ENCODE measurements around the gene GNA14. TPM values are rescaled to one million over a fixed set of nuclear protein-coding genes. Genes with fewer than 3 reads are reported as not detected.

The GNA14 gene
- total and polyA plus RNA-seq, 2 donors (not counting 3 experiments of a cell fraction or from before 2014, with no cell fraction given), result 2.1 to 3.3 TPM

- intact Hi-C loops (cut with micrococcal nuclease) (loop anchor here (10.0 kb wide), 1 partner anchor 410 kb away; no protein-coding TSS in a partner anchor), dilution Hi-C loops (cut with MboI; ENCODE audit: extremely low pct_ligation_motif_present, low sequenced_read_pairs) (no loop called here)
Observed at GRCh38 chr9:77435277-77435676, 212.8 kb downstream of the GNA14 start.

More at GRCh38 chr9:77435277-77435676, 212.8 kb downstream of the GNA14 start:
- Histone ChIP-seq H3K9me1 (replicated peaks; ENCODE audit: control insufficient read depth, extremely low read depth, insufficient read depth, low read length) (no peaks in the 10 kb centered on the region), H3K79me2 (ENCODE audit: control insufficient read depth, insufficient read depth, low read length) (no peaks in the 10 kb centered on the region), H3K36me3 (ENCODE audit: control insufficient read depth in 2 of 2, extremely low read depth in 1 of 2, insufficient read depth in 2 of 2, low read length in 2 of 2) (no peaks in the 10 kb centered on the region), H3K4me3 (replicated peaks in 1 of 3; ENCODE audit: insufficient read depth in 1 of 3, low read depth in 1 of 3, low read length in 3 of 3) (no peak overlapping the region), H4K20me1 (replicated peaks; ENCODE audit: control insufficient read depth, extremely low read depth, insufficient read depth, low read length) (no peaks in the 10 kb centered on the region), H3K9me3 (replicated peaks; ENCODE audit: control insufficient read depth, insufficient read depth, low read length) (no peaks in the 10 kb centered on the region), H3K27me3 (ENCODE audit: control insufficient read depth in 2 of 2, insufficient read depth in 2 of 2, low read length in 2 of 2) (no peaks in the 10 kb centered on the region), H2AFZ (ENCODE audit: low read depth, low read length) (no peak overlapping the region), H3K9ac (replicated peaks; ENCODE audit: extremely low read depth, insufficient read depth, low read length) (no peak overlapping the region), H3K4me1 (ENCODE audit: control insufficient read depth, extremely low read depth, insufficient read depth, low read length) (peaks cover 15% of the 10 kb centered on the region), H3K27ac (ENCODE audit: insufficient read depth, low read depth, low read length) (no peak overlapping the region), H3K4me2 (ENCODE audit: insufficient read depth, low read length) (no peak overlapping the region)
- no peak for TF ChIP-seq GATA2 (IDR thresholded peaks at IDR 0.05; ENCODE audit: insufficient read depth, insufficient read length, low read depth, low read length)
- TF ChIP-seq, protein P1, sequence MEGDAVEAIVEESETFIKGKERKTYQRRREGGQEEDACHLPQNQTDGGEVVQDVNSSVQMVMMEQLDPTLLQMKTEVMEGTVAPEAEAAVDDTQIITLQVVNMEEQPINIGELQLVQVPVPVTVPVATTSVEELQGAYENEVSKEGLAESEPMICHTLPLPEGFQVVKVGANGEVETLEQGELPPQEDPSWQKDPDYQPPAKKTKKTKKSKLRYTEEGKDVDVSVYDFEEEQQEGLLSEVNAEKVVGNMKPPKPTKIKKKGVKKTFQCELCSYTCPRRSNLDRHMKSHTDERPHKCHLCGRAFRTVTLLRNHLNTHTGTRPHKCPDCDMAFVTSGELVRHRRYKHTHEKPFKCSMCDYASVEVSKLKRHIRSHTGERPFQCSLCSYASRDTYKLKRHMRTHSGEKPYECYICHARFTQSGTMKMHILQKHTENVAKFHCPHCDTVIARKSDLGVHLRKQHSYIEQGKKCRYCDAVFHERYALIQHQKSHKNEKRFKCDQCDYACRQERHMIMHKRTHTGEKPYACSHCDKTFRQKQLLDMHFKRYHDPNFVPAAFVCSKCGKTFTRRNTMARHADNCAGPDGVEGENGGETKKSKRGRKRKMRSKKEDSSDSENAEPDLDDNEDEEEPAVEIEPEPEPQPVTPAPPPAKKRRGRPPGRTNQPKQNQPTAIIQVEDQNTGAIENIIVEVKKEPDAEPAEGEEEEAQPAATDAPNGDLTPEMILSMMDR (IDR thresholded peaks at IDR 0.05; ENCODE audit: extremely low read depth in 1 of 2, insufficient read depth in 1 of 2, low read depth in 1 of 2, low read length in 2 of 2), result no peak
- TF ChIP-seq MAX (IDR thresholded peaks at IDR 0.05; ENCODE audit: insufficient read depth, insufficient read length), result no peak
- TF ChIP-seq POLR2AphosphoS5 (IDR thresholded peaks at IDR 0.05; ENCODE audit: insufficient read depth, low read depth, low read length), result no peak
- FAIRE-seq (no peak), DNase-seq (ENCODE audit: low read depth, low spot score) (no peak)
- BruUV-seq (replicated peaks), result no TSS peak
- CTCF ChIA-PET, result interaction anchor here (0.7 to 5.1 kb wide), 12 partner anchors 8 to 600 kb away, joined by 3 to 108 read pairs (median 30); partner anchors contain the start of gene GNA14
- POLR2A ChIA-PET, result no interaction called here
